ENCODE results near the gene OR2C1. TPM values are rescaled to one million over a fixed set of nuclear protein-coding genes. Genes with fewer than 3 reads are reported as not detected.

Gene OR2C1
- total RNA-seq, 1 experiment from 2014 or later, result not detected

DNA sequence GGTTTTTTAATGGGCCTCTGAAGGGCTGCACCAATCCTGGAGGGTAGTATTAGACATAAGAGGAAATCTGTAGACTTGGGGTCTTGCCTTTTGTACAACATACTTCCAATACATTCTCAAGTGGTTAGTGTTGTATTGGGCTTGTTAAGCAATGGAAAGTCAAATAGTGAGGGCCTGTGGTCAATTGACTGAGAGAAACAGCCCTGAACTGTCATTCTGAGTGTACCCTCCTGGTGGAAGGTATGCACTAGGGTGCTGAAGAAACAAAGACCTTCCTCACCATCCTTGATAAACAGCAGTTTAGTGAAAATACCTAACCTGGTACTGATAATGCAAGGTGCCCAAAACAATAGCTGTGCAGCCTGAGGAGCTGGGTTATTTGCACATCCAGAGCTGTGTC, 22.2 kb downstream of the OR2C1 start:
- in situ Hi-C loops (cut with HindIII; ENCODE audit: low pct_unique_long_range_greater_than_20kb, low sequenced_read_pairs), result no loop called here

DNA sequence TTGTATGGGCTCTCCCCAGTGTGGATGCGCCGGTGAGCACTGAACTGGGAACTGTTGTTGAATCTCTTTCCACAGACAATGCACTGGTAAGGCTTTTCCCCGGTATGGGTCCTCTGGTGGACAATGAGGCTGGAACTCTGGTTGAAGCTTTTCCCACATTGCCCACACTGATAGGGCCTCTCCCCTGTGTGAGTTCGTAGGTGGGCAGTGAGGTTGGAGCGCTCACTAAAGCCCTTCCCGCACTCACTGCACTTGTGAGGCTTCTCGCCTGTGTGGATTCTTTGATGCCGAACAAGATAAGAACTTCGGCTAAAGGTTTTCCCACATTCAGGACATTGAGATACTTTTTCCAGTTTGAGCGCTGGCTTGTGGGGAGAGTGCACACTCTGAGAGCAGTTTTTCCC, 27.4 kb downstream of the OR2C1 start:
- in situ Hi-C loops (cut with HindIII; ENCODE audit: low pct_unique_long_range_greater_than_20kb, low sequenced_read_pairs), result no loop called here
- no peak for DNase-seq (ENCODE audit: low read depth, low spot score)

More for the DNA sequence above, 22.2 kb downstream of the OR2C1 start:
- DNase-seq (ENCODE audit: low read depth, low spot score), result no peak

DNA sequence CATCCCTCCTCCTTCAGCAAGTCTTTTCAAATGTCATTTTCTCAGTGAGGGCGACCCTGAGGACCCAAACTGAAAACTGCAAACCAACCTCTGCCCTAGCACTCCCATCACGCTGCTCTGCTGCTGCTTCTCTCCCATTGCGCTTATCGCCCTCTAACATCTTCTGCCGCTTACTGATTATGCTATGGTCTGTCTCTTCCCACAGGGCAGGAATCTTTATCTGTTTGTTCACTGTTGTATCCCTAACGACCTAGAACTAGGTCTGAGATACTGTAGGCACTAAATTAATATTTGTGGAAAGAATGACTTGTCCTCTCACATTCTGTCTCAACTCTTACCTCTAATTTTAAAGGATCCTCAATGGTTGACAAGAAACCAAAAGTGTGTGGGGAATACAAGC, 32.6 kb downstream of the OR2C1 start:
- no peak for DNase-seq (ENCODE audit: low read depth, low spot score)
- in situ Hi-C loops (cut with HindIII; ENCODE audit: low pct_unique_long_range_greater_than_20kb, low sequenced_read_pairs), result no loop called here

DNA sequence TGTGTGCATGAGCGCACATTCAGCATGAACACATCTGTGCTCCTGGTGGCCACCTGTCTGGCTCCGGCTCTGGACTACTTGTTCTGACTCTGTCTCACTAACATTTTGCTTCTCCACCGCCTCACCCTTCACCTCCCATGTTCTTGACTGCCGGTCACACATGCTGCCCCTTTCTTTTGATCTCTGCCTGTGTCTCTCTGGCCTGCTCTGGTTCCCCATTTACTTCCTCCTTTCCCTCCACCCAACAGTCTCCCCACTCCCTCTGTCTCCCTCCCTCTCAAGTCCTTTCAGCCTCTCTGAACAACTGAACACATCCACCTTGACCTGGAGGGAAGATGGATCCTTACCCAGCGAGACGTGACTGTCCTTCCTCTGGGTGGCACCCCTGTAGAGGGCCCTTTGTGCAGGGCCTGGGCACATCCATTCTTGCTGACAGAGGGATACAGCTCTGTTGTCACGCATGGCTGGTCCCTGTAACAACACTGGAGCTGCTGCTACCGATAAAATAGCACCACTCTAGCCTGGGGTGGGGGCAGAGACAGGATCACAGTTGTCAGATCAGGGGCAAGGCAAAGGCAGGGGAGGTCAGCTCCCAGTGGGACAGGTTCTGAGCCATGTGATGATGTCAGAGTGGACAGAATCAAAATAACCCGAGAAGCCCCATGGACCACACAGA, 34.1 kb downstream of the OR2C1 start:
- in situ Hi-C loops (cut with HindIII; ENCODE audit: low pct_unique_long_range_greater_than_20kb, low sequenced_read_pairs), result no loop called here
- DNase-seq (ENCODE audit: low read depth, low spot score), result no peak

DNA sequence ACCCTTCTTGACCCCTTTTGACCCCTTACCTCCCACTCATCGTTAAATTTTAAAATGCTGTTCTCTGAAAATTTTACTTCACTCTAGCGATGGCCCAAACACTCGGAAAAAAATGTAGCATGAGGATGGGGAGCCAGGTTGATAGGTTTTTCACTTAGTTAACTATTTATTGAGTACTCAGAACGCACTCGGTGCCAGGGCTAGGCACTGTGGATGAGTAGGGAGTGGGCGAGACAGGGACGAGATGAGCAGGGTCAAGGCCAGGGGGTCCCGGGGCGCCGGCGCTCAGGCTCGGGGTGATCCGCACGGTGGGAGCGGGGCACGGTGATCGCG, 44.7 kb downstream of the OR2C1 start:
- DNase-seq (ENCODE audit: low read depth, low spot score), result no peak
- in situ Hi-C loops (cut with HindIII; ENCODE audit: low pct_unique_long_range_greater_than_20kb, low sequenced_read_pairs), result no loop called here

DNA sequence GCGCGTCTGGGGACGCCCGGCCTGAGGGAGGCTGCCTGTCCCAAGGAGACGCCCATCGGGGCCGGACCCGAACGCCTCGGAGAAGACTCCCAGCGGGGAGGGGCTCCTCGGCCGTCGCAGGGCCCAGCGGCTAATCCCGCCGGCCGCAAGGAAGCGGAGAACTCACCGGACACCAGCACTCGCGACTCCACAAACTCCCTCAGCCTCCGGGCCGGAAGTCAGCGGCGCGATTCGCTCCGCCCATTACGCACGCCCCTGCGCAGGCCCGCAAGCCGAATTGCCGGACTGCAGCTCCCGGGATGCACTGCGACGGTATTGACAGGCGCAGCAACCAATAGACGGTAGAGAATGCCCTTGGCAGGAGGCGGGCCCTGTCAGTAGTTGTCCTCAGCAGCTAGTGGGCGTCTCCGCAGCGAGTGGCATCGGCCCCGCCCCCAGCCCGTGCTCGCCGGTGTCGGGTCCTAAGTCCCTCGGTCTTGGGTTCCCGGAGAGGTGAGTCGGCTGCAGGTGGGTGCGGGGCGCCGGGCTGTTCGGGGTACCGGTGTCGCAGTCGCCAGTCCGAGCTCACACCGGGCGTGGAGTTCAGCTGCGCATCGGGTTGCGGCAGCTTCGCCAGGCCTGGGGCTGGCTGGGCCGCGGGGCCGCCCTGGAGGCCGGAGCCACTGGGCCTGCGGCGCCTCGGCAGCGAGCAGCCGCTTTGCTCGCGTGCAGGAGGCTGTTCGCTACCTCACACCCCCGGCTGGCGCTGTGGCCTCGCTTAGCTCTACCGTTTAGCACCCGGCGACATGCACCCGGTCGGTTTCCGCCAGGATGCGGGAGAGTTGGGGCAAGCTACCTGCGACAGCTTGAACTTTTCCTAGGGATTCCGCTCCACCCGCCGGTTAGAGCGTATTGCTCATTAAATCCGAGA, 45.3 kb downstream of the OR2C1 start, which contains the start of the genes ZNF174 and ZSCAN32:
Gene ZNF174 (plus strand): TSS at position 437 of the 910 bp plus-strand sequence. CDS start 790 bp downstream, outside the sequence.
Gene ZSCAN32 (minus strand): TSS at position 226 of the 910 bp plus-strand sequence. CDS start 3,447 bp downstream, outside the sequence.
- in situ Hi-C loops (cut with HindIII; ENCODE audit: low pct_unique_long_range_greater_than_20kb, low sequenced_read_pairs), result no loop called here
- DNase-seq (ENCODE audit: low read depth, low spot score), result peak; percentile 98

DNA sequence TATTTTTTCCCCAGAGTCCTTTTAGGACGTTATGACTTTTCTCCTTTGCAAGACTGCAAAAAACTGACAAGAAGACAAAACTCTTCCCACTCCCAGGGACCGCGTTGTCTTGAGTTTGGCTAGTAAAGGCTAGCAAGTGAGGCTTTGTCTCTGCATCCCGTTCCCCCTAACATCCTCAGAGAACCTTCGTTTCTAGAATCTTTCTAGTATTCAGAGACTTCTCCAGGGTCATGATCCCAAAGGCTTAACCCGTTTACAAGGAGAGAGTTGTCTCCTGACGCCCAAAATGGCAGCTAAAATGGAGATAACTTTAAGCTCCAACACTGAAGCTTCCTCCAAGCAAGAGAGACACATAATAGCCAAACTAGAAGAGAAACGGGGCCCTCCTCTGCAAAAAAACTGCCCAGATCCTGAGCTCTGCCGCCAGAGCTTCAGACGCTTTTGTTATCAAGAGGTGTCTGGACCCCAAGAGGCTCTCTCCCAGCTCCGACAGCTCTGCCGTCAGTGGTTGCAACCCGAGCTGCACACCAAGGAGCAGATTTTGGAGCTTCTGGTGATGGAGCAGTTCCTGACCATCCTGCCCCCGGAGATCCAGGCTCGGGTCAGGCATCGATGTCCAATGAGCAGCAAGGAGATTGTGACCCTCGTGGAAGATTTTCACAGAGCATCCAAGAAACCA, 46.2 kb downstream of the OR2C1 start:
- peak; percentile 11 for DNase-seq (ENCODE audit: low read depth, low spot score)
- in situ Hi-C loops (cut with HindIII; ENCODE audit: low pct_unique_long_range_greater_than_20kb, low sequenced_read_pairs), result no loop called here

Other genes with a start within 250 kb of the OR2C1 start
- 13.6 and 14.3 TPM in 2 replicates for gene ZNF205, start 243.3 kb upstream of the OR2C1 start, total RNA-seq (2014; rRNA removed; shearing (Covaris generic))
- 0.85 and 1.8 TPM in 2 replicates for gene ZNF213, start 220.9 kb upstream of the OR2C1 start, total RNA-seq (2014; rRNA removed; shearing (Covaris generic))
- 0.21 TPM in 1 of 2 replicates, not detected in the other for gene OR1F1, start 167.7 kb upstream of the OR2C1 start, total RNA-seq (2014; rRNA removed; shearing (Covaris generic))
- 9.4 and 11.5 TPM in 2 replicates for gene ZNF200, start 120.7 kb upstream of the OR2C1 start, total RNA-seq (2014; rRNA removed; shearing (Covaris generic))
- gene MEFV, start 99.3 kb upstream of the OR2C1 start, total RNA-seq (2014; rRNA removed; shearing (Covaris generic)), result not detected in 2 replicates
- gene ZNF263, start 72.4 kb upstream of the OR2C1 start, total RNA-seq (2014; rRNA removed; shearing (Covaris generic)), result 42.9 and 48.0 TPM in 2 replicates
- gene TIGD7, start 50.5 kb upstream of the OR2C1 start, total RNA-seq (2014; rRNA removed; shearing (Covaris generic)), result 2.8 and 3.6 TPM in 2 replicates
- gene ZNF75A, start 50.4 kb upstream of the OR2C1 start, total RNA-seq (2014; rRNA removed; shearing (Covaris generic)), result 17.2 and 17.6 TPM in 2 replicates
- 9.0 and 13.3 TPM in 2 replicates for gene ZSCAN32, start 45.1 kb downstream of the OR2C1 start, total RNA-seq (2014; rRNA removed; shearing (Covaris generic))
- gene ZNF174, start 45.3 kb downstream of the OR2C1 start, total RNA-seq (2014; rRNA removed; shearing (Covaris generic)), result 11.6 and 13.4 TPM in 2 replicates
- 2.8 and 3.1 TPM in 2 replicates for gene ZNF597, start 87.6 kb downstream of the OR2C1 start, total RNA-seq (2014; rRNA removed; shearing (Covaris generic))
- gene NAA60, start 87.8 kb downstream of the OR2C1 start, total RNA-seq (2014; rRNA removed; shearing (Covaris generic)), result 4.7 and 5.2 TPM in 2 replicates
- not detected in 2 replicates for gene C16orf90, start 139.6 kb downstream of the OR2C1 start, total RNA-seq (2014; rRNA removed; shearing (Covaris generic))
- 19.0 and 23.6 TPM in 2 replicates for gene CLUAP1, start 145.1 kb downstream of the OR2C1 start, total RNA-seq (2014; rRNA removed; shearing (Covaris generic))
- not detected in 2 replicates for gene NLRC3, start 221.5 kb downstream of the OR2C1 start, total RNA-seq (2014; rRNA removed; shearing (Covaris generic))

Data from SK-MEL-5 (cell line).